ENCODE results near the gene SLAIN1. TPM values are rescaled to one million over a fixed set of nuclear protein-coding genes. Genes with fewer than 3 reads are reported as not detected.
A peak's percentile ranks its signal among the peaks of the same experiment; 100 is the strongest.

SLAIN1 gene
- polyA plus RNA-seq, 3 donors = 17.8 to 22.5 (median 18.5) TPM

GRCh38 chr13:77806518-77806917, 109.0 kb downstream of the SLAIN1 start:
- DNase-seq (ENCODE audit: extremely low read depth in 1 of 11, low read depth in 9 of 11, low spot score in 4 of 11) = no peak

- peak in 8 of 11 donors; percentile 33 to 66 (median 60) for DNase-seq (ENCODE audit: extremely low read depth in 1 of 11, low read depth in 9 of 11, low spot score in 4 of 11)
These were observed 110.1 kb downstream of the SLAIN1 start for GRCh38 chr13:77807431-77808135.

GRCh38 chr13:77810430-77810829, 112.9 kb downstream of the SLAIN1 start:
- DNase-seq (ENCODE audit: extremely low read depth in 1 of 11, low read depth in 9 of 11, low spot score in 4 of 11) = no peak

- DNase-seq (ENCODE audit: extremely low read depth in 1 of 11, low read depth in 9 of 11, low spot score in 4 of 11) = no peak
These were observed 113.4 kb downstream of the SLAIN1 start for GRCh38 chr13:77810878-77811277.

- no peak for DNase-seq (ENCODE audit: extremely low read depth in 1 of 11, low read depth in 9 of 11, low spot score in 4 of 11)
These were observed 113.9 kb downstream of the SLAIN1 start for GRCh38 chr13:77811381-77811780.

GRCh38 chr13:77811981-77812380, 114.5 kb downstream of the SLAIN1 start:
- DNase-seq (ENCODE audit: extremely low read depth in 1 of 11, low read depth in 9 of 11, low spot score in 4 of 11) = no peak

Other genes starting within 250 kb of the SLAIN1 start
- not detected for gene SCEL, start 162.0 kb upstream of the SLAIN1 start, polyA plus RNA-seq (ENCODE audit: insufficient read length in 3 of 3)
- 10 to 100 TPM; 68.1 to 93.1 (median 80.6) TPM for gene EDNRB, start 221.1 kb downstream of the SLAIN1 start, polyA plus RNA-seq (ENCODE audit: insufficient read length in 3 of 3)

Data from renal cortex interstitium (tissue), 11 donors.